GM12874 (cell line): ENCODE results near the gene ATOH8.

Experiments used
- CTCF ChIP-seq: IDR thresholded peaks from 2 replicates; pipeline ENCODE4 v1.5.1; 2011; ENCODE audit warnings: low read depth, mild to moderate bottlenecking, control low read depth, low read length, moderate library complexity; ENCODE audit not compliant: insufficient read depth

Gene ATOH8

GRCh38 chr2:85792783-85793441 lies 39.1 kb downstream of the ATOH8 start:
- TF ChIP-seq CTCF = no peak

DNA sequence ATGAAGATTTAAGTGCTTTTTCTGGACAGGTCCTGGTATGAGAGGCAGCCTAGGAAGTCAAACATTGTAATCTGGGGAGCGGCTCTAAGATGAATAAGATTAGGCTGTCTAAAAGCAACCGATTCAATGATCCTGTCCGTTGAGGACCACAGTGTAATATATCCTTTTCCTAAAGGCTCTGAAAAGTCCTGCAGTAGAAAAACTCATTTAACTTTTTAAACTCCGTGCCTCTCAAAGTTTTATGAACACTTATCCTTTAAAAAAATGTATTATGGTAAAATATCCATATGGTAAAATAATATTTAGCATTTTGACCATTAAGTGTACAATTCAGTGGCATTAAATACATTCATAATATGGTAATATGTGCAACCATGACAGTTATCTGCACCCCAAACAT lies 39.8 kb downstream of the ATOH8 start:
- no peak for TF ChIP-seq CTCF

DNA sequence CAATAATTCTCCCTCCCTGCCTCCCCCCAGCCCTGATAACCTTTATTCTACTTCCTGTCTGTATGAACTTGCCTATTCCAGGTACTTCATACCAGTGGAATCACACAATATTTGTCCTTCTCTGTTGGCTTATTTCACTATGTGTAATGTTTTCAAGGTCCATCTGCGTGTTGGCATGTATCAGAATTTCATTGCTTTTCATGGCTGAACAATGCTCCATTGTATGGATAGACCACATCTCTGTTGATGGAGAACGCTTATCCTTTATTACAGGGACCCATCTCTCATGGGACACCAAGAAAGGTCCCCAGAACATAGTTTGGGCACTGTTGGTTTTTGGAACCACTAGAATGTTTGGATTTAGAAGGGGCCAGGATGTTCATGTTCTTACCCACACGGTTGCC lies 40.2 kb downstream of the ATOH8 start:
- TF ChIP-seq CTCF = no peak

DNA sequence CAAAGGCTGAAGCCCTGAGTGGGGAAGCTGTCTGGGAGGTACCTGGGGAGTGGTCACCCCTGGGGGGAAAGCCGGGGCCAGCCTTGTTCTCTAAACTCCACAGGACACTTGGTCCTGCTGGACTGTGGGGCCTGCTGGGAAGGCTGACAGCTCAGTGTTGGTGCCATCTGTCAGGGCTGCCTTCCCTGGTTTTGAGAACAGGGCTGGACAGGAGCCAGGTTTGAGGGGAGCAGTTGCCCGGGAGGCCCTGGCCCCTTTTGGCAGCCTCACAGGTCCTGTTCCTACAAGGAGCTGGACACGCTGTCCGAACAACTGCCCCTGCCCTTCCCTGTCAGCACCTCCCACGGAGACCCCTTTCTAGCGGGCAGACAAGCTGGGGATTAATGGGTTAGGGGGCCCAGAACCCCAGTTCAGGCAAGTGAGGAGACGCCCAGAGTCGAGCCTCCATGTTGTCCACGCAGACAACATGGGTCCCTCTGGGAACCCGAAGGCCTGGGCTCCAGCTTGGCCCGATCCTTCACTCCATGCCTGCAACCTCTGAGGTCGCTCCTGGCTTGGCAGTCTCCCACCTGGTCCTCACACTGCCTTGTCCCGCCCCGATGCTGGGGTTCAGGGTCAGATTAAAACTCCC lies 40.8 kb downstream of the ATOH8 start:
- no peak for TF ChIP-seq CTCF

- TF ChIP-seq CTCF = no peak
These were observed 41.7 kb downstream of the ATOH8 start for GRCh38 chr2:85795331-85796045.

GRCh38 chr2:85796046-85796340 lies 42.2 kb downstream of the ATOH8 start:
- no peak for TF ChIP-seq CTCF

- no peak for TF ChIP-seq CTCF
These were observed 42.8 kb downstream of the ATOH8 start for GRCh38 chr2:85796341-85797262.
